HG03045 (cell line): ENCODE results near the gene TMEM176A.

ENCODE experiments used
- ATAC-seq: cut with Tn5 transposase; IDR thresholded peaks from one replicate; pipeline ENCODE4 v1.9.1; 2021; ENCODE audit warnings: mild to moderate bottlenecking, moderate library complexity; ENCODE audit not compliant: unreplicated experiment

Gene TMEM176A

GRCh38 chr7:150846291-150847115 is 45.9 kb downstream of the TMEM176A start:
- no peak for ATAC-seq

GRCh38 chr7:150847536-150847935 is 47.0 kb downstream of the TMEM176A start:
- ATAC-seq = no peak

GRCh38 chr7:150848111-150848510 is 47.5 kb downstream of the TMEM176A start:
- no peak for ATAC-seq

GRCh38 chr7:150848561-150849115 is 48.1 kb downstream of the TMEM176A start:
- ATAC-seq = no peak

GRCh38 chr7:150849204-150849775 is 48.7 kb downstream of the TMEM176A start:
- no peak for ATAC-seq

GRCh38 chr7:150850273-150850672 is 49.7 kb downstream of the TMEM176A start:
- ATAC-seq = no peak

- no peak for ATAC-seq
These were observed 51.2 kb downstream of the TMEM176A start for GRCh38 chr7:150851492-150852370.

GRCh38 chr7:150852371-150852905 is 51.9 kb downstream of the TMEM176A start, which contains the start of gene AOC1:
Gene AOC1 (plus strand): TSS chr7:150852517. CDS start chr7:150856471, 3,954 bp downstream.
- no peak for ATAC-seq

GRCh38 chr7:150854066-150855000 is 53.8 kb downstream of the TMEM176A start:
- ATAC-seq = no peak
